GM19395 (cell line): ENCODE results near the gene IL21R.
"Not testable (repeated sequence)": the region's sequence is repeated elsewhere in the genome, so short reads cannot be mapped to it uniquely, and the experiment has no call there.

Experiments
- ATAC-seq: cut with Tn5 transposase; IDR thresholded peaks from one replicate; pipeline ENCODE4 v1.9.1; 2021; ENCODE audit warnings: mild to moderate bottlenecking, moderate library complexity; ENCODE audit not compliant: unreplicated experiment

IL21R gene

GRCh38 chr16:27441998-27442397 is 40.0 kb downstream of the IL21R start:
- ATAC-seq, result no peak

- no peak for ATAC-seq
Measured at GRCh38 chr16:27444015-27444414, 42.0 kb downstream of the IL21R start.

- ATAC-seq, result no peak
Measured at GRCh38 chr16:27444470-27444869, 42.5 kb downstream of the IL21R start.

- ATAC-seq, result no peak
Measured at GRCh38 chr16:27445502-27446175, 43.7 kb downstream of the IL21R start.

GRCh38 chr16:27446721-27447120 is 44.7 kb downstream of the IL21R start:
- no peak for ATAC-seq

- no peak for ATAC-seq
Measured at GRCh38 chr16:27447301-27447700, 45.3 kb downstream of the IL21R start.

GRCh38 chr16:27448532-27449433 is 46.8 kb downstream of the IL21R start:
- ATAC-seq, result no peak

- no peak for ATAC-seq
Measured at GRCh38 chr16:27449434-27450195, 47.6 kb downstream of the IL21R start.

- no peak for ATAC-seq
Measured at GRCh38 chr16:27450196-27450549, 48.2 kb downstream of the IL21R start.

GRCh38 chr16:27452569-27453493 is 50.9 kb downstream of the IL21R start:
- ATAC-seq, result no peak

GRCh38 chr16:27453494-27453825 is 51.5 kb downstream of the IL21R start:
- ATAC-seq, result no peak

- ATAC-seq, result no peak
Measured at GRCh38 chr16:27455700-27456099, 53.7 kb downstream of the IL21R start.

- not testable (repeated sequence) for ATAC-seq
Measured at GRCh38 chr16:27457605-27457900, 55.6 kb downstream of the IL21R start.

- no peak for ATAC-seq
Measured at GRCh38 chr16:27458258-27458657, 56.3 kb downstream of the IL21R start.

GRCh38 chr16:27458987-27459688 is 57.2 kb downstream of the IL21R start:
- ATAC-seq, result no peak

GRCh38 chr16:27460213-27460612 is 58.2 kb downstream of the IL21R start:
- ATAC-seq, result no peak

GRCh38 chr16:27460663-27461482 is 58.9 kb downstream of the IL21R start:
- no peak for ATAC-seq

- no peak for ATAC-seq
Measured at GRCh38 chr16:27461483-27462171, 59.7 kb downstream of the IL21R start.
